ENCODE results near the gene RNASEL.
A peak's percentile ranks its signal among the peaks of the same experiment; 100 is the strongest.

The RNASEL gene, protein sequence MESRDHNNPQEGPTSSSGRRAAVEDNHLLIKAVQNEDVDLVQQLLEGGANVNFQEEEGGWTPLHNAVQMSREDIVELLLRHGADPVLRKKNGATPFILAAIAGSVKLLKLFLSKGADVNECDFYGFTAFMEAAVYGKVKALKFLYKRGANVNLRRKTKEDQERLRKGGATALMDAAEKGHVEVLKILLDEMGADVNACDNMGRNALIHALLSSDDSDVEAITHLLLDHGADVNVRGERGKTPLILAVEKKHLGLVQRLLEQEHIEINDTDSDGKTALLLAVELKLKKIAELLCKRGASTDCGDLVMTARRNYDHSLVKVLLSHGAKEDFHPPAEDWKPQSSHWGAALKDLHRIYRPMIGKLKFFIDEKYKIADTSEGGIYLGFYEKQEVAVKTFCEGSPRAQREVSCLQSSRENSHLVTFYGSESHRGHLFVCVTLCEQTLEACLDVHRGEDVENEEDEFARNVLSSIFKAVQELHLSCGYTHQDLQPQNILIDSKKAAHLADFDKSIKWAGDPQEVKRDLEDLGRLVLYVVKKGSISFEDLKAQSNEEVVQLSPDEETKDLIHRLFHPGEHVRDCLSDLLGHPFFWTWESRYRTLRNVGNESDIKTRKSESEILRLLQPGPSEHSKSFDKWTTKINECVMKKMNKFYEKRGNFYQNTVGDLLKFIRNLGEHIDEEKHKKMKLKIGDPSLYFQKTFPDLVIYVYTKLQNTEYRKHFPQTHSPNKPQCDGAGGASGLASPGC

DNA sequence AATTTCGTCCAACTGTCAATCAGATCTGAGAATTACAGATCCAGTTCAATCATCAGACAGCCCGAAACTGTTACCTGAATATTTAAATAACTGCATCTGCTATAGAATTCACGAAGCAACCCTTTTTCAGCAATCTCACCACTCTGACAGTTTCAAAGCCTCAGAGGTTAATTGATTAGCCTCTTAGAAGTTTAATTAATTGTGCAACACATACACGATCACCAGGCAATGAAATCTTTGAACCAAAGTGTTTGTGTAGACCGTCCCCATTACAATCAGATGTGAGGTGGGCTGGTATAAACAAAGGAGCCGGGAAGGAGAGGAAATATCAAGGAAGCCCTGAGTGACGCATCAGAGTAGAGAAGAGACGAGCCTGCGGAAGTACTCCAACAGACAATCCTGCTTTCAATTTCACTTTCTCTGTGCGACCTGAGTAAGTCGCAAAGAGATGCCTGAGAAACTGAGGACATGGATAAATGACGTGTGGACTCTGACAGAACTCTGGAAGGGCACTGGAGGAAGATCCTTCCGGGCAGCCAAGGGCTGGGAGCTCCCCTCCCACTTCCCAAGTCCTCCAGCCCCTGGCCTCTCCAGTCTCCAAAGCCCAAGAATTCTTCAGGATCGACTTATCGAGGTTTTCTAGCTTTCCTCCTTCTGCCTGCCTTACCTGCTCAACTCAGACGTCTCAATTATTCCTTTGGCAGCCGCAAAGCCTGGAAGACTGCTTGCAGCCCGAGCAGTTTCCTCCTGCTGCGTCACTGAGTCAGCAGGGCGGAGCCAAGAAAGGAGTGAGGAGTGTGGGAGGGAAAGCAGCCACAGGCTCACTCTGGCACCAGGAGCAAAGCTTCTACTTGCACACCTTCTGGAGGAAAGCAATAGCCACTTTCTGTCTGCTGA, at the start of gene RNASEL:
TSS of gene RNASEL (minus strand) at position 757 of the 897 bp plus-strand sequence. CDS start 2,450 bp downstream, outside the sequence.
- DNase-seq, result peak; percentile 7

DNA sequence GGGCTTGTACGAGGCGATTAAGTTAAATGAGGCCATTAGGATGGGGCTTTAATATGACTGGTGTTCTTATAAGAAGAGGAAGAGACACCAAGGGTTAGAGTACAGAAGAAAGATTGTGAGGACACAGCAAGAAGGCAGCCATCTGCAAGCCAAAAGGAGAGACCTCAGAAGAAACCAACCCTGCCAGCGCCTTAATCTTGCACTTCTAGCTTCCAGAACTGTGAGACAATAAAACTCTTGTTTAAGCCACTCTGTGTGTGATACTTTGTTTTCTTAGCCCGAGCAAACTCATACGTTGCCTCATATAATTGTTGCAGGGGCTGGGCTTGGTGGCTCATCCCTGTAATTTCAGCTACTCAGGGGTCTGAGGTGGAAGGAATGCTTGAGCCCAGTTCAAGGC, 48.7 kb upstream of the RNASEL start:
- DNase-seq, result no peak

DNA sequence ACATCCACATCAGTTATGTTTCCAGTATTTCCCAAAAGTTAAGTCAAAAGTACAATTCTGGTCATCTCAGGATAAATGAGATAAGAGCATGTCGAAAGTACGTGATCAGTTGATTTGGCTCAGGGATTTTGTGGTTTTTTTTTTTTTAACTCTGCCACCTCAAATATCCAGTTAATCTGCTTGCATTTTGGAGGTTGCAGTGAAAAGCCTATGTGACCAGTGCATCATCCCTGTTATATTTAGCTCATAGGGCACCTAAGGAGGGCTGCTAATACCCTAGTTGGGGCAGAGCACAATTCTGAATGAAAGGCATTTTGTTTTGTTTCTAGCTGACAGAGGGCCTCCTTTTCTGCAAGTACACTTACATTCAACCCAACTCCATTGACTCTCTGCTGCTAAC, 46.8 kb upstream of the RNASEL start:
- DNase-seq, result no peak

DNA sequence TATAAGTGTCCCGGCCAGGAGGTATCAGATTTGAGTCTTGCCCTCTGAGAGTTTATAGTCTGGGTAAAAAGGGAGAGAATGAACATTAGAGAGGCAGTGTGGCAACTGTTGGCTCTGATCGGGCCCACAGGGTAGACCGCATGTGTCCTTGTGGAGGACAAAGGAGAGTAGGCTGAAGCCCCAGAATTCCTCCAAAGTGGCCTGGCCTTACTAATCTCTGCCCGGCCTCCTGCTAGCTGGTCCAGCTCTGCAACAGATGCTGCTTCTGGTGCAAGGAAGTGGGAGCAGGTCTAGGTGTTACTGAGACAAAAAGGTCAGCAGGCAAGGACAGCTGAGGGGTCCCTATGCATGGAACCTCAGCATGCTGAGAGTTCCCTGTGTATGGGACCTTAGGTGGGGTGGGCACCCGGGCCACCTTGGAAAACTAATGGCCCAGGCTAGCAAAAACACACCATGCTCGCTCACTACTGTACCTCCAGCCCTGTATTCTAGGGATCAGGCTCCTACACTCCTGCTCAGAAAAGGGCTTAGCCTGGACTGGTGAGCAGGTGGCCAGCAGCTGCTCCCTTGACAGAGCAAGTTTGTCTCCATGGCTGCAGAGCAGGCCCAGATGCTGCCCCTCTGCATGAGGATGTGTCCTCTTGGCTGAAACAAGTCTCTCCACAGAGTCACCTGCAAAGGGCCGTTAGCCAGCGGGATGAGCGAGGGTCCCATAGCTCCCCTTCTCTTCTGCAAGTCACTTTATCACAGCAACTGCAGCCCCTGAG, 45.4 kb upstream of the RNASEL start:
- DNase-seq, result no peak

DNA sequence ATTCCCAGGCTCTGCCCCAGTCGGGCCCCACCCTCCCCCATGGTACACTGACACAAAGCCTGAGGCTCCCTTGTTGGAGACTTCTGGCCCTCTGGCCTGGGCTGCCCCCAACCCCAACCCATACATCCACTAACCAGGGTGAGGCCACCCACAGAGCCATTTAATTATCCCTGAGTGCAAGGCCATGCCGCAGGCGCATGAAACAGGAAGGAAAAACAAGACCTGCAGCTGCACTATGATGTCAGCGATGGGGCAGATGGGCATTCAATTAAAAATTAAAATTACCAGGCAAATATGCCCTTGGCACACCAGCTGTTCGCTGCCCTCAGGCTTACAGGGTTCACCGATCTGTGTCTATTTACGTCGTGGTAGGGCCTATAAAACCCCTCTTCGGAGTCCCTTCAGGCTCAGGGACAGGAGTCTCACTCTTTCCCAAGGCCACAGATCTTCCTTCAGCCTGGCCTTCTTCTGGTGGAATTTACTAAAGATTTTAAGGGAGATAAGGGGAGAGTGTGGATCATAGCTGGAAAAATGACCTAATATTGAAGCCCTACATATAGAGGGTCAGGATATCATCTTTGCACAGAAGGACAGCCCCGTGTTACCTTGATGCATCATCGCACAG, 44.7 kb upstream of the RNASEL start:
- DNase-seq, result no peak

DNA sequence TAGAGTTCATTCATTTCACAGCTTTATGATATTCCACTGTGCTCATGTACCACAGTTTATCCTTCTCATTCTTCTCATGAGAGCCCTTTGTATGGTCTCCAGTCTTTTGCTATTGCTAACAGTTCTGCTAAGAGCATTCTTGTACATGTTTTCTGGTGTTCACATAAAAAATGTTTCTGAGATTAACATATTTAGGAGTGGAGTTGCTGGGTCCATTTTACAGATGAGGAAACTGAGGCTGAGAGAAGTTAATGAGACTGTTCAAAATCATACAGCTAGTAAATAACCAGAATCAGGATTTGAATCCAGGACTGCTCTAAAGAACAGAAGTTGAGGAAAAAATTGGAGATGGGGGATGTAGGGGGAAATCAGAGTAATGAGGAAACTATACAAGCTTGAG, 44.0 kb upstream of the RNASEL start:
- DNase-seq, result no peak

DNA sequence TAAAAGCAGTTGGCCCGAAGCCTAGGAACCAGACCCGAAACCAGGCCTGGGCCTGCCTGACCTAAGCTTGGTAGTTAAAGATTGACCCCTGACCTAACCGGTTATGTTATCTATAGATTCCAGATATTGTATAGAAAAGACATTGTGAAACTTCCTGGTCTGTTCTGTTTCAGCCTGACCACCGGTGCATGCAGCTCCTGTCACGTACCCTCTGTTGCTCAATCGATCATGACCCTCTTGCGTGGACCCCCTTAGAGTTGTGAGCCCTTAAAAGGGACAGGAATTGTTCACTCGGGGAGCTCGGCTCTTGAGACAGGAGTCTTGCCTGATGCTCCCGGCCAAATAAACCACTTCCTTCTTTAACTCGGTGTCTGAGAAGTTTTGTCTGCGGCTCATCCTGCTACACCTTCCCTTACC, 43.4 kb upstream of the RNASEL start:
- peak; percentile 20 for DNase-seq

DNA sequence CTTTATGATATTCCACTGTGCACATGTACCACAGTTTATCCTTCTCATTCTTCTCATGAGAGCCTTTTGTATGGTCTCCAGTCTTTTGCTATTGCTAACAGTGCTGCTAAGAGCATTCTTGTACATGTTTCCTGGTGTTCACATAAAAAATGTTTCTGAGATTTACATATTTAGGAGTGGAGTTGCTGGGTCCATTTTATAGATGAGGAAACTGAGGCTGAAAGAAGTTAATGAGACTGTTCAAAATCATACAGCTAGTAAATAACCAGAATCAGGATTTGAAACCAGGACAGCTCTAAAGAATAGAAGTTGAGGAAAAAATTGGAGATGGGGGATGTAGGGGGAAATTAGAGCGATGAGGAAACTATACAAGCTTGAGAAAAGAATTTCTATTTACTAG, 42.9 kb upstream of the RNASEL start:
- DNase-seq, result no peak

DNA sequence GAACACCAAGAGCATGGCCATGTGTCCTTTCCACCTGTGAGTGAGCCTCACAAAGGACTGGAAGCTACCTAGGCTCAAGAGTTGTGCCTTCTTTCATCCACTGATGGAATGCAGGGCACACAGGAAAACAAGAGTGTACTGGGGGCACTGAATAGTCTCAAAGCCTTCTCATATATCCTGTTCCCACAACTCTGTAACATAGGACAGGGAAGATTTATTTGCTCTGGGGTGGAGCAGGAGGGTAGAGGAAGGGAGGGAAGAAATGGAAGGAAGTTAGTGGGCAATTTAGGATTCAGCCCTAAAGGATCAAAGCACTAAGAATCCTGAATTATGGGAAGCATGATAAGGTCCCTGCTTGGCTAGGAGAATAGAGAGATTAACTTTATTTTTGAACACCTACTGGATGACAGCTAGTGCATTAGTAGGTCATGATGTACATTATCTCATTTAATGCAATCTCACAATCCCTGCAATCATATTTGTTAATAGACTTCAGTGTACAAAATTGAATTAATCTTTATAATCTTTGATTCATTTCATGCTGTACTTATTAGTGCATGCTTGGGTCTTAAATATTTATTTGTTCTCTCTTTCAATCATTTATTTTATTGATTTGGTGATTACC, 42.1 kb upstream of the RNASEL start:
- no peak for DNase-seq

DNA sequence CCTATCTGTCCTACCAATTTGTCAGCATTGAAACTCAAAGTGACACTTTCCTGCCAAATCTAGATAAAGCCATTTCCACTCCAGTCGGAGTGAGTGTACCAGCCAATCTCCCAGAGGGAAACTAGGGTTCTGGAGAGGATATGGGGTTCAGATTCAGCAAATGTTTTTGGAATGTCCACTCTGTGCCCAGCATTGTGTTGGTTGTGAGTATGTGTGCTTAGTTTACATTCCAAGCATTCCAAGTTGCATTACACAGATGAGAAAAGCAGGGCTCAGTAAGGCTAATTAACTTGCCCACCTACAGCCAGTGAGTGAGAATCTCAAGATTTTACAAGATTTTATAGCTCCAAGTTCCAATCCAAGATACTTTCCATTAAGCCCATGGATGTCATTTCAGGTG, 41.5 kb upstream of the RNASEL start:
- no peak for DNase-seq

DNA sequence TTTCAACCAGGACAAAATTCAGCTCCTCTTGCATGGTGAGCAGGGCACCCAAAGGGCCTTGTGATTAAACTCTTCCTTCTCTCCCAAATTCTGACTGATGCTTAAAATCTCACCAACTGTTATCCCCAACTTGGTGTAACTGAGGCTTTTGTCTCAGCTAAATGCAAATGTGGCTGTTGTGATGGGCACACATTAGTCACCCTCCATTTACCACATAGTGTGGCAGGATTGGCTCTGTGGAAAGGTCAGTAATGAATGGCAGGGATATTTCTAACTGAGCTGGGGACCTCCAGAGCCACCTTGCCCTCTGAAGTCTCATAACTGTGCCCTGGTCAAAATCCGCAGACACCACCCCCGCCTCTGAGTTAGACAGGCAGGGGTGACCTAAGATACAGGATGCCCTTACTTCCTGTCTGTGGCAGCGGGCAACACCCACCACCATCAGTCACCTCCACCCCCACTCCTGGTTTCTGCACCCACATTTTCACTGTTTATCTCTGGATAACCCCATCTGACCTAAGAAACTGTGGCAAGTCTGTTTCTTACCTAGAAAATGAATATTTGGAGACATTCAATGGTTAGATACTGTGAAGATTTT, 40.5 kb upstream of the RNASEL start:
- DNase-seq, result no peak

DNA sequence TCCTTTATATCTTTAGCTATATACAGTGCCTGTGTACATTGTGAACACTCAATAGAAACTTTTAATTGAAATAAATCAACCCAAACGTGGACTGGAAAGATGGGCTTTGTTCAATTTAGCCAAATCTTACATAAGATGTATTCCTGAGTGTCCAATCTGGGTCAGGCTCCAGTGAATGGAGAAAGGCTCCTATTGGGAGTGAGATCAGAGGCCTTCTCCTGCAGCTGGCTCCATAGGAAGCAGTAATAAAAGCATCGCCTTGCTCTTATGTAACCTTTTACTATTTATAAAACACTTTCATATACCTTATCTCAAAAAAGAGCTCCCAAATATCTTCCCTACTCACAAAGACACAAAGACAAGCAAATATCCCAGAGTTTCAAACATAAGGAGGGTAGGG, 40.0 kb upstream of the RNASEL start:
- no peak for DNase-seq

DNA sequence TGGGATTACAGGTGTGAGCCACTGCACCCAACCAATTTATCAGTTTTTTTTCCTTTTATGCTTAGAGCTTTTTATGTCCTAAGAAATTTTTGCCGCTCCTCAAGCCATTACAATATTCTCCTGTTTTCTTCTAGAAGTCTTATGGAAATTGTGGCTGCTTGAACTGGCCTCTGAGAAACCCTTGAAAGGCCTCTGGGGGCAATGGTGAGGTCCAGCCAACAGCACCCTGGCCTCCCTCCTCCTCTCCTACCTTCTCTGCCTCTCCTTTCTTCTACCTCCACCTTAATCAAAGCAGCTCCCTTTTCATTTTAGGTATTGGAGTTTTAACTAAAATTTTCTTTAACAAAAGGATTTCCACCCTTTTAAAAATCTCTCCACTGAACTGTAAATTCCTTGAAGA, 39.6 kb upstream of the RNASEL start:
- DNase-seq, result no peak

DNA sequence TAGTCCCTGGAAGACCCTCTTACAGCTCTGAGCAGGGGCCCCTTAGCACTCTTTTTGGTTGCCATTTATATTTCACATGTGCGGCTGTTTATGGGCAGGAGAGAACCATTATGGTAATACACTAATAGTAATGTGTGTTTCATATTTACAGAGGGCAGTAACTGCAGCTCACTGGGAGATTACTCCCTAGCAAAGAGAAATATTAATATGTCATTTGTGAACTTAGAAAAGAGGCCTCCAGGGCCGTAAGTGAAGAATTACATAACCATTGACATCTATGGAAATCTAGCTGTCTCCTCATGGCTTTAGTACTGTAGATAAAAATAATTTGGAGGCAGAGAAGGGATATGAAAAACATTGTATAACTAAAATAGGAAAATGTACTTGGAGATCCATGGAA, 38.6 kb upstream of the RNASEL start:
- no peak for DNase-seq

DNA sequence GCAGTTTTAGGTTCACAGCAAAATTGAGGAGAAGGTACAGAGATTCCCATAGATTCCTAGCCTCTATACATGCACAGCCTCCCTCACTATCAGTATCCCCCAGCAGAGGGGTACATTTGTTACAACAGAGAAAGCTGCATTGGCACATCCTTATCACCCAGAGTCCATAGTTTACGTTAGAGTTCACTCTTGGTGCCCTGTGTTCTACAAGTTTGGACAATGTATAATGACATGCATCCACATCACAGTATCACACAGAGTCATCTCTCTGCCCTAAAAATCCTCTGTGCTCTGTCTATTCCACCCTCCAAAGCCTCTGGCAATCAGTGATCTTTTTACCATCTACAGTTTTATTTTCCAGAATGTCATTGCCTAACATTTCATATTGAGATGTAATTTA, 37.5 kb upstream of the RNASEL start:
- DNase-seq, result no peak

DNA sequence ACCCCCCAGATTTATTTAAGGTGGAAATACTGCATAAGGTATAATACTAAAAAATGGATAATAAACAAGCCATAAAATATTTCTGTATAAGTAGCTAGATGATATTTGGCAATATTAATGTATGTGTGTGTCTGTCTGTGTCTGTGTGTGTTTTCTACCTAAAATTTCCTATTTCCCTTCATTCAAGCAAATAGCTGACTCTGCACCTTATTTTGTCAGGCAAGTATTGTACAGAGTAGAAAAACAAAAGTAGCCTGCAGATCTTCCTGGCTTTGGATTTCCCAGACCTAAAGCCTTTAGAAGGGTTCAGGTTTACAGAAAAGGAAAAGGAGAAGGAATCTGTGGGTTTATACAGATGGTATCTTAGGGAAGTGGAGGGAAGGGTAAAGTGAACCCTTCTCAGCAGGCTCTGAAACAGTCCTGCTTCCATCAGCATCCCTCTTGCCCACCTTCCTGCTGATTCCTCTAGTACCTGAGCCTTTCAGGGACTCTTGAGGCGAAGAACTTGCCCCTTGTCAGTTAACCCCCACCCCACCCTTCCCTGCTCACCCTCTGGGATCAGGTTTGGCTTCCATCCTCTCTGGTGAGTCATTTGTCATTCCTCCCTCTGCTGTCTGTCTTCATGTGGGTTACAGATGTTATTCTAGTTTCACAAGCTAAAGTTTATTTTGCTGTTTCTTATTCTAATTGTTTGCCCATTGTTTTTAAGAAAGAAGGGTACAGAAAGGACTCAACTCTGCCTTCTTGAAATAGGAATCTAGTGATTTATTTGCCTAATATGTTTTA, 36.9 kb upstream of the RNASEL start:
- no peak for DNase-seq

DNA sequence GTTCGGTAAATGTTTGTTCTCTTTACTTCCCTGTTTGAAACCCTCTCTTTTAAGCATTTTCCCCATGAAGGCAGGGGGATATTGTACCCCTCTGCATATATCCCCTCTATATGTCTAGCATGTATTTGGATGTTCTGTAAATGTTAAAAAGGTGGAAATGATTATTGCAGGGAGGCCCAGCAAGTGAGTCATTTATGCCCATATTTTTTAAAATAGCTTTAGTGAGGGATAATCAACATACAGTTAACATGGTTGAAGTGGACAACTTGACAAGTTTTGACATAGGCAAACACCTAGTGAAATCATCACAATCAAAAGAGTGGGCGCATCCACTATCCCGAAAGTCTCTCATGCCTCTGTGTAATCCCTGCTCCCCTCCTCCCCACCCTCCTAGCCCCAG, 36.0 kb upstream of the RNASEL start:
- DNase-seq, result no peak

DNA sequence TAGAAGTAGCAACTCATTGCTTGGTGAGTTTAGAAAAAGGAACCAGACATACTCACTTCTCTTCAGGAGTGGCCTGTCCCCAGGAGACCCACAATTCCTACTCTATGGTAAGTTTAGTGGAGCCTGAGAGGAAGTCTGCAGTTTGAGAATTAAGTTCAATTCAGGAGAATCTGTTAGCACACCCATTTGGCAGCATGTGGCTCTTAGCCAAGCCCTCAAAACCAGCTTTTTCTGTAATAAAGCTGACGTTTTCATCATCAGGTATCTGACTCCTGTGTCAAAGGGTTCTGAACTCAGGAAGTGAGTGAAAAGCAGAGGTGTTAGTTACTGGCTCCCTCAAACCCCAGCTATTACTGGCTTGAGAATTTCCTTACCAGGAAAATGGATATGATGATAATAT, 35.5 kb upstream of the RNASEL start:
- DNase-seq, result no peak

DNA sequence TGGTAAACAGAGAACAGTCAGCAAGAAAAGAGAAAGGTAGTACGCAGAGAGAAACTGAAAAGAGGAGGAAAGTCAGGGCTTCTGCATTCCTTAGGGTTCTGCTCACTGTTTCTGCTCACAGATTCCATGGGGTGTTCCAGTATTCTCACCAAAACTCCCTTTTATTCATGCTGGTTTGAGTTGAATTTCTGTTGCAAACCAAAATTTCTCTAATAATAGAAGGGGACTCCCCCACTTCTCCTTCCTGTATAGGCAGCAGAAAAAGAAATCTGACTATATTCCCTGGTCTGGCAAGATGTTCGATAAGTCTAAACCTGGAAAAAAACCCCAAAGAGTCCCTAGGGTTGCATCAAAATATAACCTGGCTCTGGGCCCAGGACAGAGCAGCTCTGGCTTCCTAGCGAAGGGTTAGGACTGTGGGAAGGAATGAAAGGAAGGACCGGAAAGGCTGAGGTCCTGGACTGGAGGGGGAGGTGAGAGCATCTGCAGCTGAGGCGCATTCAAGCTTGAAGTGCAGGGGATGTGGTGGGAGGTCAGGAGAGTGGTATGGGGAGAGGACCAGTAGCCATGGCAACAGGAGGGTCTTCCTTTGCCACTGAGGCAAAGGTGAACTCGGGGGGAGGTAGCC, 34.0 kb upstream of the RNASEL start:
- DNase-seq, result no peak

DNA sequence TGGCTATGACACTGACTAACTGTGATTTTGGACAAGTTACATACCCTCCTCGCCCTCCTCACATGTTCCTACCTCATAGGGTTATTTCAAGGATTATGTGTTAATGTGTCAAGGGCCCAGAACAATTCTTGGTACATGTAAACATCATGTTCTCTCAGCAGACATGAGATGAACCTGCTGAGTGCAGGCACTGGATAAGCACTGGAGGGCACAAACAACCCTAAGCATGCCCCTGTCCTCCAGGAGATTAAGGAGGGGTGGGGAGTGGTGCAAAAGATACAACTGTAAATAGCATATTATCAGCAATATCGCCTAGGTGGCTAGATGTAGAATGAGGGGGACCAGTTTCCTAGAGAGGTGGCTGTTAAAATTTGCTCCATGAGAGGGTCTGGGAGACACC, 32.9 kb upstream of the RNASEL start:
- no peak for DNase-seq

All from GF-D8 (cell line).